GM23248 (cell line): ENCODE results near the gene PDE6H.

Experiments used
- EZH2 ChIP-seq: fragments of 200-600 bp; sonication (generic); IDR thresholded peaks from 2 replicates; pipeline ENCODE4 v1.6.1; 2018; ENCODE audit warnings: antibody characterized with exemption, mild to moderate bottlenecking; ENCODE audit not compliant: insufficient read depth, poor library complexity, severe bottlenecking
- EZH2phosphoT487 ChIP-seq: fragments of 200-600 bp; sonication (generic); IDR thresholded peaks from 2 replicates; pipeline ENCODE4 v1.6.1; 2018; ENCODE audit warnings: antibody characterized with exemption, moderate library complexity, mild to moderate bottlenecking, low read depth; ENCODE audit not compliant: insufficient read depth

DNA sequence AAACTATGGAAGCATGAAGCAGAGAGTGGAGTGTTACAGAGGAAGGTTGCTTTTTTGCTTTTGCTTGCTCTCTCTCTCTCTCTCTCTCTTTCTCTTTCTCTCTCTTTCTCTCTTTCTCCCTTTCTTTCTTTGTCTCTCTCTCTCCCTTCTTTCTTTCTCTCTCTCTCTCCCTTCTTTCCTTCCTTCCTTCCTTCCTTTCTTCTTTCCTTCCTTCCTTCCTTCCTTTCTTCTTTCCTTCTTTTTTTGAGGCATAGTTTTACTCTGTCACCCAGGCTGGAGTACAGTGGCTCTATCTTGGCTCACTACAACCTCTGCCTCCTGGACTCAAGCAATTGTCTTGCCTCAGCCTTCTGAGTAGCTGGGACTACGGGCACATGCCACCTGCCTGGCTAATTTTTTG is 19.1 kb upstream of the PDE6H start:
- no peak for TF ChIP-seq EZH2phosphoT487
- no peak for TF ChIP-seq EZH2
